ENCODE results near the gene SLC25A23. TPM values are rescaled to one million over a fixed set of nuclear protein-coding genes. Genes with fewer than 3 reads are reported as not detected.

SLC25A23 gene
- polyA plus RNA-seq, 1 of the 3 experiments (the other 2 are of a cell fraction), result 10.9 TPM

DNA sequence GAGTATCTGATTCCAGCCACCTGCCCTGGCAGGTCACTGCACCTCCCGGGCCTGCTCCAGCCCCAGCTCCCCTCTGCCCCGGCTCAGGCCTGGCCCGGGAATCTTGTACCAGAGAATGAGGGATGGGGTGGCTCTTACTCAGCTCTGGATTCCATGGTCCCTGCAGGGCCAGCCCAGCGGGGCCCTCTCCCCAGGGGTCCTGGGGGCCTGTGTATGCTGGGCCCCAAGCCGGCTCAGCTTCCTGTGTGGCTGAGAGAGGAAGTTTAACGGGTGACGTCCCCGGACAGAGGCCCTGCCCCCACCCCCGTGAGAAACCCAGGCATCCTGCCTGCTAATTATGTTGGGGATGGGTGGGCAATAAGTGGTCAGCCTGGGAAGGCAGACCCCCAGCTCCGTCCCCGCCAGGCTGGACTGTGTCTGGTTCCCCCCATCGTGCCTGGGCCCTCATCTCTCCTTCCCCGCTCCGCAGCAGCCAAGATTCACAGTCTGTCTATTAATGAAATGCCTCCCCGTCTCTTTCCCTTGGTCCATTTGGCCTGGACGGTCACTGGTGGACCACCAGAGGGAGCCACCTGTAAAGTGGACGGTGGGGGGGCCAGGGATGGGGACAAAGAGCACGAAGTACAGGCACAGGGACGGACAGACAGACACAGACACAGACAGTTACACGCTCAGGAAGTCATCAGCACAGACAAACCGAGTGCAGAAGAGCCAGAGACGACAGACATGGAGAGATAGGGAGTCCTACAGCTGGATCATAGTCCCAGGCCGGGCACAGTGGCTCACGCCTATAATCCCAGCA, 22.1 kb upstream of the SLC25A23 start, which contains the start of gene DENND1C:
TSS of gene DENND1C (minus strand) at position 247 of the 802 bp plus-strand sequence. CDS start at position 155, 92 bp downstream.
- TF ChIP-seq JUND (IDR thresholded peaks at IDR 0.05) (no peak), SMC3 (IDR thresholded peaks at IDR 0.05; ENCODE audit: low read depth, low read length) (peak; percentile 46), RAD21 (IDR thresholded peaks at IDR 0.05; ENCODE audit: low read length) (peak; percentile 40; the same call in 1 of the 2 replicates), RCOR1 (IDR thresholded peaks at IDR 0.05; ENCODE audit: low read length) (no peak)
- TF ChIP-seq, protein P1, sequence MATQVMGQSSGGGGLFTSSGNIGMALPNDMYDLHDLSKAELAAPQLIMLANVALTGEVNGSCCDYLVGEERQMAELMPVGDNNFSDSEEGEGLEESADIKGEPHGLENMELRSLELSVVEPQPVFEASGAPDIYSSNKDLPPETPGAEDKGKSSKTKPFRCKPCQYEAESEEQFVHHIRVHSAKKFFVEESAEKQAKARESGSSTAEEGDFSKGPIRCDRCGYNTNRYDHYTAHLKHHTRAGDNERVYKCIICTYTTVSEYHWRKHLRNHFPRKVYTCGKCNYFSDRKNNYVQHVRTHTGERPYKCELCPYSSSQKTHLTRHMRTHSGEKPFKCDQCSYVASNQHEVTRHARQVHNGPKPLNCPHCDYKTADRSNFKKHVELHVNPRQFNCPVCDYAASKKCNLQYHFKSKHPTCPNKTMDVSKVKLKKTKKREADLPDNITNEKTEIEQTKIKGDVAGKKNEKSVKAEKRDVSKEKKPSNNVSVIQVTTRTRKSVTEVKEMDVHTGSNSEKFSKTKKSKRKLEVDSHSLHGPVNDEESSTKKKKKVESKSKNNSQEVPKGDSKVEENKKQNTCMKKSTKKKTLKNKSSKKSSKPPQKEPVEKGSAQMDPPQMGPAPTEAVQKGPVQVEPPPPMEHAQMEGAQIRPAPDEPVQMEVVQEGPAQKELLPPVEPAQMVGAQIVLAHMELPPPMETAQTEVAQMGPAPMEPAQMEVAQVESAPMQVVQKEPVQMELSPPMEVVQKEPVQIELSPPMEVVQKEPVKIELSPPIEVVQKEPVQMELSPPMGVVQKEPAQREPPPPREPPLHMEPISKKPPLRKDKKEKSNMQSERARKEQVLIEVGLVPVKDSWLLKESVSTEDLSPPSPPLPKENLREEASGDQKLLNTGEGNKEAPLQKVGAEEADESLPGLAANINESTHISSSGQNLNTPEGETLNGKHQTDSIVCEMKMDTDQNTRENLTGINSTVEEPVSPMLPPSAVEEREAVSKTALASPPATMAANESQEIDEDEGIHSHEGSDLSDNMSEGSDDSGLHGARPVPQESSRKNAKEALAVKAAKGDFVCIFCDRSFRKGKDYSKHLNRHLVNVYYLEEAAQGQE (IDR thresholded peaks at IDR 0.05; ENCODE audit: low read depth, low read length), result no peak
- TF ChIP-seq, protein P2, sequence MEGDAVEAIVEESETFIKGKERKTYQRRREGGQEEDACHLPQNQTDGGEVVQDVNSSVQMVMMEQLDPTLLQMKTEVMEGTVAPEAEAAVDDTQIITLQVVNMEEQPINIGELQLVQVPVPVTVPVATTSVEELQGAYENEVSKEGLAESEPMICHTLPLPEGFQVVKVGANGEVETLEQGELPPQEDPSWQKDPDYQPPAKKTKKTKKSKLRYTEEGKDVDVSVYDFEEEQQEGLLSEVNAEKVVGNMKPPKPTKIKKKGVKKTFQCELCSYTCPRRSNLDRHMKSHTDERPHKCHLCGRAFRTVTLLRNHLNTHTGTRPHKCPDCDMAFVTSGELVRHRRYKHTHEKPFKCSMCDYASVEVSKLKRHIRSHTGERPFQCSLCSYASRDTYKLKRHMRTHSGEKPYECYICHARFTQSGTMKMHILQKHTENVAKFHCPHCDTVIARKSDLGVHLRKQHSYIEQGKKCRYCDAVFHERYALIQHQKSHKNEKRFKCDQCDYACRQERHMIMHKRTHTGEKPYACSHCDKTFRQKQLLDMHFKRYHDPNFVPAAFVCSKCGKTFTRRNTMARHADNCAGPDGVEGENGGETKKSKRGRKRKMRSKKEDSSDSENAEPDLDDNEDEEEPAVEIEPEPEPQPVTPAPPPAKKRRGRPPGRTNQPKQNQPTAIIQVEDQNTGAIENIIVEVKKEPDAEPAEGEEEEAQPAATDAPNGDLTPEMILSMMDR (IDR thresholded peaks at IDR 0.05), result peak; percentile 60
- POLR2A ChIA-PET, result no interaction called here
- H2AFZ ChIP-seq (ENCODE audit: low read depth), result no peak within 1 kb of the TSS

DNA sequence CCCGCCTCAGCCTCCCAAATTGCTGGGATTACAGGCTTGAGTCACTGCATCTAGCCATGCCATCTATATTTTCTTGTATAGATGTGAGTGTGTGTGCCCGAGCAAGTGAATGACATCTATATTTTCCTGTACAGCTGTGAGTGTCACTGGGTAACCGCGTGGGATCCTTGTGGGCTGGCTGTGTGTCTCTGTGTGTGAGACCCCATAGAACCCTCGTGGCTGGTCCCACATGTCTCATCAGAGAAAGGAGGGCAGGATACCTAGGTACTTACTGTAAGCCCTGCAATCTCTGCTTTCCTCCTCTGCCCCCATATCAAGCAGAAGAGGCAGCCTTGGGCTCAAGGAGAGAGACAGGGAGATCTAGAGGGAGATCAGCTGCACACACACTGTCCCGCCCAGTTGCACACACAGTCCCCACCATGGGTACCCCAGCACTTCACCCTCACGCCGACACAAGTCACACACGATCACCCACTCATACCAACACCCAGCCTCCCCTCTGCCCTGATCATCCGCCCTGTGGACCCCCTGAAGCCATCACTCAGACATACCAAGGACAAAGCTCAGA, 21.3 kb upstream of the SLC25A23 start:
- H3K79me2 ChIP-seq (ENCODE audit: insufficient read depth), result no peaks in the 10 kb centered on the region
- no peak for DNase-seq
- H3K27me3 ChIP-seq (ENCODE audit: insufficient read depth), result peaks cover under 1% of the 10 kb centered on the region; the same call in 1 of the 2 replicates
- H2AFZ ChIP-seq (ENCODE audit: low read depth), result no peak overlapping the region
- TF ChIP-seq RFX5 (IDR thresholded peaks at IDR 0.05; ENCODE audit: low read length) (no peak), TAF1 (IDR thresholded peaks at IDR 0.05; ENCODE audit: borderline replicate concordance, low read depth, low read length) (no peak), YY1 (IDR thresholded peaks at IDR 0.05; ENCODE audit: low read depth) (no peak)
- 62% methylated on average over 10 of the region's 10 CpGs for WGBS (ENCODE audit: low lambda C conversion rate)
- H3K27ac ChIP-seq (ENCODE audit: low read depth in 2 of 2, low read length in 1 of 2), result no peak overlapping the region
- no peaks in the 10 kb centered on the region for H3K36me3 ChIP-seq (replicated peaks in 1 of 2; ENCODE audit: control insufficient read depth in 1 of 2, insufficient read depth in 2 of 2, low read length in 1 of 2)
- no peak overlapping the region for H3K4me2 ChIP-seq
- ChIA-PET CTCF (interaction anchor here (0.8 to 1.8 kb wide), 4 partner anchors 10 to 36 kb away, joined by 3 to 14 read pairs (median 3); partner anchors contain the start of gene TUBB4A), POLR2A (interaction anchor here (0.6 kb wide), 1 partner anchor 210 kb away, joined by 3 read pairs; no protein-coding TSS in a partner anchor)
- no peaks in the 10 kb centered on the region for H3K9me2 ChIP-seq
- peaks cover 0 to 6% of the 10 kb centered on the region in 2 experiments; a peak in 1 of 4 replicates for H3K4me1 ChIP-seq (ENCODE audit: control insufficient read depth in 1 of 2, insufficient read depth in 2 of 2, low read depth in 1 of 2, low read length in 1 of 2)
- H4K20me1 ChIP-seq (ENCODE audit: insufficient read depth), result no peaks in the 10 kb centered on the region
- no peaks in the 10 kb centered on the region for H3F3A ChIP-seq (replicated peaks; ENCODE audit: insufficient read depth)
- no peak overlapping the region for H3K4me3 ChIP-seq (ENCODE audit: low read depth in 2 of 2, low read length in 1 of 2)
- no peak overlapping the region for H3K9ac ChIP-seq
- H3K9me3 ChIP-seq, result no peaks in the 10 kb centered on the region

More for the DNA sequence above, 22.1 kb upstream of the SLC25A23 start, which contains the start of gene DENND1C:
- H3K79me2 ChIP-seq (ENCODE audit: insufficient read depth), result no peaks in the 10 kb centered on the region
- 42% methylated on average over 20 of the region's 24 CpGs for WGBS (ENCODE audit: low lambda C conversion rate)
- no peak within 1 kb of the TSS for H3K27ac ChIP-seq (ENCODE audit: low read depth in 2 of 2, low read length in 1 of 2)
- no peaks in the 10 kb centered on the region; the same call in 1 of the 2 replicates for H3K27me3 ChIP-seq (ENCODE audit: insufficient read depth)
- no peak within 1 kb of the TSS for H3K9ac ChIP-seq
- H3K9me3 ChIP-seq, result no peaks in the 10 kb centered on the region
- H3K4me2 ChIP-seq, result no peak within 1 kb of the TSS
- H3K4me3 ChIP-seq (ENCODE audit: low read depth in 2 of 2, low read length in 1 of 2), result no peak within 1 kb of the TSS
- peaks cover 0 to 5% of the 10 kb centered on the region in 2 experiments; a peak in 1 of 4 replicates for H3K4me1 ChIP-seq (ENCODE audit: control insufficient read depth in 1 of 2, insufficient read depth in 2 of 2, low read depth in 1 of 2, low read length in 1 of 2)
- H4K20me1 ChIP-seq (ENCODE audit: insufficient read depth), result no peaks in the 10 kb centered on the region
- CTCF ChIA-PET, result interaction anchor here (0.8 to 1.8 kb wide), 6 partner anchors 10 to 44 kb away, joined by 3 to 14 read pairs (median 3); partner anchors contain the start of gene TUBB4A
- peak; percentile 71 for DNase-seq
- H3K9me2 ChIP-seq, result no peaks in the 10 kb centered on the region
- no peaks in the 10 kb centered on the region for H3K36me3 ChIP-seq (replicated peaks in 1 of 2; ENCODE audit: control insufficient read depth in 1 of 2, insufficient read depth in 2 of 2, low read length in 1 of 2)
- H3F3A ChIP-seq (replicated peaks; ENCODE audit: insufficient read depth), result no peaks in the 10 kb centered on the region
